Transverse colon (tissue), 3 donors: Measurements from ENCODE around the gene PTGER1.

Experiments
- POLR2A ChIP-seq: fragments of 450-650 bp; IDR thresholded peaks from one replicate; pipeline ENCODE4 v1.6.1; 2016; ENCODE audit warnings: antibody characterized with exemption, mild to moderate bottlenecking, moderate library complexity
- TF ChIP-seq, protein P1 (sequence below), 5 experiments: fragments of 200-600 bp in 3 of 5; fragments of 450-650 bp in 2 of 5; sonication (generic) in 3 of 5; IDR thresholded peaks; 1 replicate in 2 of 5; 2 replicates in 3 of 5; pipeline ENCODE4 v1.5.1; 2016 to 2017; ENCODE audit warnings: antibody characterized with exemption in 5 of 5, inconsistent platforms in 3 of 5, mild to moderate bottlenecking in 2 of 5, moderate library complexity in 1 of 5

DNA sequence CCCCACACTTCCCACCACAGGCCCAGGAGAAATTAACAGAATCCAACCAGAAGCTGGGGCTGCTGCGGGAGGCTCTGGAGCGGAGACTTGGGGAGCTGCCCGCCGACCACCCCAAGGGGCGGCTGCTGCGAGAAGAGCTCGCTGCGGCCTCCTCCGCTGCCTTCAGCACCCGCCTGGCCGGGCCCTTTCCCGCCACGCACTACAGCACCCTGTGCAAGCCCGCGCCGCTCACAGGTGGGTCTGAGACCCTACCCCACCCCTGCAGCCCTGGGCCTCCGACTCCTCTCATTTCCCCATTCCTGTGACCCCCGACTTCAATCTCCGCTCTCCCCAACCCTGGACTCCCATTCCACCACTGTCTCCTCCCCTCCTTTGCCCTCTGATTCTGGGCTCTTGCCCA, 24.3 kb downstream of the PTGER1 start:
- TF ChIP-seq POLR2A, result no peak
- TF ChIP-seq, protein P1, sequence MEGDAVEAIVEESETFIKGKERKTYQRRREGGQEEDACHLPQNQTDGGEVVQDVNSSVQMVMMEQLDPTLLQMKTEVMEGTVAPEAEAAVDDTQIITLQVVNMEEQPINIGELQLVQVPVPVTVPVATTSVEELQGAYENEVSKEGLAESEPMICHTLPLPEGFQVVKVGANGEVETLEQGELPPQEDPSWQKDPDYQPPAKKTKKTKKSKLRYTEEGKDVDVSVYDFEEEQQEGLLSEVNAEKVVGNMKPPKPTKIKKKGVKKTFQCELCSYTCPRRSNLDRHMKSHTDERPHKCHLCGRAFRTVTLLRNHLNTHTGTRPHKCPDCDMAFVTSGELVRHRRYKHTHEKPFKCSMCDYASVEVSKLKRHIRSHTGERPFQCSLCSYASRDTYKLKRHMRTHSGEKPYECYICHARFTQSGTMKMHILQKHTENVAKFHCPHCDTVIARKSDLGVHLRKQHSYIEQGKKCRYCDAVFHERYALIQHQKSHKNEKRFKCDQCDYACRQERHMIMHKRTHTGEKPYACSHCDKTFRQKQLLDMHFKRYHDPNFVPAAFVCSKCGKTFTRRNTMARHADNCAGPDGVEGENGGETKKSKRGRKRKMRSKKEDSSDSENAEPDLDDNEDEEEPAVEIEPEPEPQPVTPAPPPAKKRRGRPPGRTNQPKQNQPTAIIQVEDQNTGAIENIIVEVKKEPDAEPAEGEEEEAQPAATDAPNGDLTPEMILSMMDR (IDR thresholded peaks at IDR 0.05), result no peak
